HCT116 (cell line): ENCODE results near the gene KRTAP29-1. TPM values are rescaled to one million over a fixed set of nuclear protein-coding genes. Genes with fewer than 3 reads are reported as not detected.

Experiments used
- ATAC-seq: fragments of 200-7000 bp; cut with Tn5 transposase; 2 replicates; pipeline ENCODE4 v1.9.1; 2020; ENCODE audit warnings: mild to moderate bottlenecking, moderate library complexity
- BruUV-seq: library from RNA; stranded (reverse); fragments of 400-500 nt; replicated peaks from 2 replicates; lab custom pipeline; 2021; lab: Mats Ljungman, UMichigan
- CTCF ChIA-PET: fragments of 300-600 bp; sonication (Branson Sonifier 250); formaldehyde crosslinking; loops from one replicate; lab custom pipeline; 2021; ENCODE audit warnings: antibody characterized with exemption; lab: Charles Lee
- POLR2A ChIA-PET: fragments of 300-600, 350-600 bp; sonication (Branson Sonifier 250); formaldehyde crosslinking; loops from one replicate; lab custom pipeline; 2021; ENCODE audit warnings: antibody characterized with exemption; lab: Charles Lee
- RAD21 ChIA-PET, 2 experiments: fragments of 300-600 bp; sonication (Branson Sonifier 250); formaldehyde crosslinking; loops; one replicate each; lab custom pipeline; 2023; ENCODE audit warnings: low total read pairs in 2 of 2; ENCODE audit not compliant: uncharacterized antibody in 2 of 2, unreplicated experiment in 2 of 2, low non-redundant PET in 1 of 2; lab: Charles Lee
- DNase-seq: peaks from one replicate; pipeline ENCODE4 v3.0.0-alpha.2; 2010; ENCODE audit warnings: low read depth, low spot score
- H2AFZ ChIP-seq: fragments of 200-600 bp; shearing (Covaris generic), sonication (generic); 2 replicates; pipeline ENCODE4 v1.6.1; 2017; ENCODE audit warnings: low read depth, mixed run types, mixed read lengths, antibody characterized with exemption, low read length; ENCODE audit not compliant: poor library complexity, severe bottlenecking
- H3K27ac ChIP-seq: 2 replicates; pipeline ENCODE4 v1.5.1; 2012; ENCODE audit warnings: low read depth, low read length
- H3K27me3 ChIP-seq: fragments of 200-600 bp; sonication (generic); 2 replicates; pipeline ENCODE4 v1.6.1; 2016; ENCODE audit warnings: mixed run types, low read length, mixed read lengths; ENCODE audit not compliant: insufficient read depth
- H3K36me3 ChIP-seq, 2 experiments: fragments of 200-500 bp in 1 of 2; fragments of 200-600 bp in 1 of 2; sonication (Bioruptor generic) in 1 of 2; sonication (generic) in 1 of 2; 2 replicates each; pipeline versions ENCODE4 v1.5.1 to v1.6.1; 2014 to 2016; ENCODE audit warnings: low read length in 2 of 2, inconsistent platforms in 1 of 2, mixed read lengths in 1 of 2, mixed run types in 1 of 2; ENCODE audit not compliant: insufficient read depth in 2 of 2, control insufficient read depth in 1 of 2
- H3K4me1 ChIP-seq, 2 experiments: fragments of 200-600 bp in 1 of 2; sonication (generic) in 1 of 2; 2 replicates each; pipeline versions ENCODE4 v1.5.1 to v1.6.1; 2012 to 2017; ENCODE audit warnings: low read length in 2 of 2, inconsistent platforms in 1 of 2, mild to moderate bottlenecking in 1 of 2, mixed read lengths in 1 of 2, mixed run types in 1 of 2, moderate library complexity in 1 of 2; ENCODE audit not compliant: insufficient read depth in 2 of 2, control insufficient read depth in 1 of 2
- H3K4me2 ChIP-seq: fragments of 200-600 bp; sonication (generic); 2 replicates; pipeline ENCODE4 v1.6.1; 2017; ENCODE audit warnings: mixed run types, low read length, mixed read lengths
- H3K4me3 ChIP-seq, 2 experiments: fragments of 200-600 bp in 1 of 2; sonication (generic) in 1 of 2; replicated peaks in 1 of 2; 2 replicates each; pipeline ENCODE4 v1.5.1; 2011 to 2016; ENCODE audit warnings: low read length in 2 of 2, control low read depth in 1 of 2, low read depth in 1 of 2, mild to moderate bottlenecking in 1 of 2, mixed read lengths in 1 of 2, mixed run types in 1 of 2
- H3K79me2 ChIP-seq: fragments of 200-600 bp; sonication (generic); 2 replicates; pipeline ENCODE4 v1.6.1; 2017; ENCODE audit warnings: mild to moderate bottlenecking, mixed run types, low read length, moderate library complexity, mixed read lengths; ENCODE audit not compliant: insufficient read depth
- H3K9ac ChIP-seq: fragments of 200-600 bp; sonication (generic); 2 replicates; pipeline ENCODE4 v1.6.1; 2016; ENCODE audit warnings: low read length, mixed read lengths
- H3K9me2 ChIP-seq: fragments of 200-600 bp; sonication (generic), shearing (Covaris generic); 2 replicates; pipeline ENCODE4 v1.6.1; 2017; ENCODE audit warnings: mixed run types, mild to moderate bottlenecking, moderate library complexity; ENCODE audit not compliant: insufficient read depth
- H3K9me3 ChIP-seq, 2 experiments: fragments of 200-500 bp in 1 of 2; fragments of 200-600 bp in 1 of 2; sonication (Bioruptor generic) in 1 of 2; sonication (generic) in 1 of 2; 2 replicates each; pipeline ENCODE4 v1.6.1; 2014 to 2017; ENCODE audit warnings: low read length in 2 of 2, mixed read lengths in 2 of 2, inconsistent platforms in 1 of 2, low read depth in 1 of 2, mild to moderate bottlenecking in 1 of 2, mixed run types in 1 of 2, moderate library complexity in 1 of 2; ENCODE audit not compliant: control insufficient read depth in 1 of 2, insufficient read depth in 1 of 2
- H4K20me1 ChIP-seq: fragments of 200-600 bp; sonication (generic), shearing (Covaris generic); 2 replicates; pipeline ENCODE4 v1.6.1; 2017; ENCODE audit warnings: mixed run types, mild to moderate bottlenecking, moderate library complexity; ENCODE audit not compliant: insufficient read depth
- CEBPB ChIP-seq: IDR thresholded peaks from 2 replicates; pipeline ENCODE4 v1.6.1; 2012; ENCODE audit warnings: low read depth
- EGR1 ChIP-seq: IDR thresholded peaks from 2 replicates; pipeline ENCODE4 v1.6.1; 2012; ENCODE audit warnings: low read depth
- EZH2 ChIP-seq: fragments of 200-600 bp; sonication (generic); IDR thresholded peaks from 2 replicates; pipeline ENCODE4 v1.6.1; 2017; ENCODE audit warnings: antibody characterized with exemption, mixed run types
- EZH2phosphoT487 ChIP-seq: fragments of 200-600 bp; IDR thresholded peaks from 2 replicates; pipeline ENCODE4 v1.6.1; 2018; ENCODE audit warnings: antibody characterized with exemption, borderline replicate concordance
- JUND ChIP-seq: IDR thresholded peaks from 2 replicates; pipeline ENCODE4 v1.6.1; 2012
- POLR2A ChIP-seq: IDR thresholded peaks from 2 replicates; pipeline ENCODE4 v1.7.0; 2011; ENCODE audit warnings: borderline replicate concordance; ENCODE audit not compliant: insufficient read depth, insufficient read length; ENCODE audit errors: extremely low read depth
- POLR2AphosphoS5 ChIP-seq: IDR thresholded peaks from 2 replicates; pipeline ENCODE4 v1.6.1; 2011; ENCODE audit warnings: mild to moderate bottlenecking, low read depth, low read length, moderate library complexity
- RAD21 ChIP-seq: IDR thresholded peaks from 2 replicates; pipeline ENCODE4 v1.6.1; 2012; ENCODE audit warnings: low read depth, mild to moderate bottlenecking
- SIN3A ChIP-seq: IDR thresholded peaks from 2 replicates; pipeline ENCODE4 v1.6.1; 2012; ENCODE audit warnings: low read depth
- SP1 ChIP-seq: IDR thresholded peaks from 2 replicates; pipeline ENCODE4 v1.6.1; 2012; ENCODE audit warnings: low read depth
- TCF7L2 ChIP-seq: IDR thresholded peaks from 2 replicates; pipeline ENCODE4 v1.7.0; 2011; ENCODE audit warnings: borderline replicate concordance, inconsistent platforms; ENCODE audit not compliant: insufficient read depth, insufficient read length; ENCODE audit errors: extremely low read depth
- ZNF274 ChIP-seq: fragments of 200-500 bp; sonication (Bioruptor generic); IDR thresholded peaks from 2 replicates; pipeline ENCODE4 v1.6.1; 2014; ENCODE audit warnings: mild to moderate bottlenecking, low read depth, low read length, inconsistent platforms
- intact Hi-C: fragments of 100-400 bp; cut with micrococcal nuclease; formaldehyde crosslinking; loops from 2 replicates; pipeline ENCODE4 v1.10.0; 2022
- total RNA-seq: library from RNA; stranded (reverse); gene quantifications from one replicate; pipeline ENCODE4 v1.2.1, GENCODE V29; 2021; ENCODE audit not compliant: unreplicated experiment
- TF ChIP-seq, protein P1 (sequence below): IDR thresholded peaks from 2 replicates; pipeline ENCODE4 v1.6.1; 2012; ENCODE audit warnings: low read depth
- TF ChIP-seq, protein P2 (sequence below), 3 experiments: fragments of 200-600 bp in 1 of 3; sonication (generic) in 1 of 3; IDR thresholded peaks in 2 of 3; conservative IDR thresholded peaks in 1 of 3; 2 replicates each; pipeline ENCODE4 v1.5.1; 2012 to 2017; ENCODE audit warnings: low read depth in 2 of 3, low read length in 2 of 3, antibody characterized with exemption in 1 of 3, borderline replicate concordance in 1 of 3, control low read depth in 1 of 3, mild to moderate bottlenecking in 1 of 3, mixed read lengths in 1 of 3, mixed run types in 1 of 3, moderate library complexity in 1 of 3; ENCODE audit not compliant: insufficient read depth in 1 of 3
- TF ChIP-seq, protein P3 (sequence below): IDR thresholded peaks from 2 replicates; pipeline ENCODE4 v1.6.1; 2012

Gene KRTAP29-1
- total RNA-seq, 1 experiment from 2014 or later, result 0.22 TPM

DNA sequence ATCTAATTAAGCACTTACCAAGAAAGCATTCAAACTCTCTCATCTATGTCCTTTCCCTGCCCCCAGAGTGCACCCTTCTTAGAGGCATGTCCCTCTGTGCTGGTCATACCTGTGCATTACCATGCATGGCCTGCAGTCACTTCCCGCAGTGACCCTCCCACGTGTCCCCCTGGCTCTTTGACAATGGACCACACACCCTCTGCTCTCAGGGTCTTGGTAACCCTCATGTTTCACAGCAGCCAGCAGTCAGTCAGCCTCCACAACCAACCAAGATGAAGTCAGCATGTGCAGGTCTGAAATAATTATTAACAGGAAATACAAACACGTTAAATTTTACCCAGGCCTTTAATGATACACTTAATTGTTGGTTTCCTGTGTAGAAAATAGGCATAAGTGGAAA lies 37.8 kb upstream of the KRTAP29-1 start:
- ATAC-seq (no peak), DNase-seq (no peak)
- Histone ChIP-seq H3K36me3 (no peaks in the 10 kb centered on the region), H3K4me1 (peaks cover 0 to under 1% of the 10 kb centered on the region in 2 experiments; a peak in 1 of 4 replicates), H3K4me2 (no peak overlapping the region), H3K9me3 (peaks cover 3 to 9% of the 10 kb centered on the region in 2 experiments; a peak in 1 of 4 replicates), H3K27me3 (no peaks in the 10 kb centered on the region), H3K4me3 (no peak overlapping the region), H3K79me2 (no peaks in the 10 kb centered on the region), H3K9me2 (no peaks in the 10 kb centered on the region), H2AFZ (no peak overlapping the region)
- intact Hi-C loops, result no loop called here
- BruUV-seq, result no TSS peak
- CTCF ChIA-PET, result interaction anchor here (1.1 kb wide), 1 partner anchor 11 kb away, joined by 3 read pairs; no protein-coding TSS in a partner anchor
- RAD21 ChIA-PET, result no interaction called here
- TF ChIP-seq SIN3A, result no peak
- no peak for TF ChIP-seq EZH2phosphoT487
- TF ChIP-seq, protein P1, sequence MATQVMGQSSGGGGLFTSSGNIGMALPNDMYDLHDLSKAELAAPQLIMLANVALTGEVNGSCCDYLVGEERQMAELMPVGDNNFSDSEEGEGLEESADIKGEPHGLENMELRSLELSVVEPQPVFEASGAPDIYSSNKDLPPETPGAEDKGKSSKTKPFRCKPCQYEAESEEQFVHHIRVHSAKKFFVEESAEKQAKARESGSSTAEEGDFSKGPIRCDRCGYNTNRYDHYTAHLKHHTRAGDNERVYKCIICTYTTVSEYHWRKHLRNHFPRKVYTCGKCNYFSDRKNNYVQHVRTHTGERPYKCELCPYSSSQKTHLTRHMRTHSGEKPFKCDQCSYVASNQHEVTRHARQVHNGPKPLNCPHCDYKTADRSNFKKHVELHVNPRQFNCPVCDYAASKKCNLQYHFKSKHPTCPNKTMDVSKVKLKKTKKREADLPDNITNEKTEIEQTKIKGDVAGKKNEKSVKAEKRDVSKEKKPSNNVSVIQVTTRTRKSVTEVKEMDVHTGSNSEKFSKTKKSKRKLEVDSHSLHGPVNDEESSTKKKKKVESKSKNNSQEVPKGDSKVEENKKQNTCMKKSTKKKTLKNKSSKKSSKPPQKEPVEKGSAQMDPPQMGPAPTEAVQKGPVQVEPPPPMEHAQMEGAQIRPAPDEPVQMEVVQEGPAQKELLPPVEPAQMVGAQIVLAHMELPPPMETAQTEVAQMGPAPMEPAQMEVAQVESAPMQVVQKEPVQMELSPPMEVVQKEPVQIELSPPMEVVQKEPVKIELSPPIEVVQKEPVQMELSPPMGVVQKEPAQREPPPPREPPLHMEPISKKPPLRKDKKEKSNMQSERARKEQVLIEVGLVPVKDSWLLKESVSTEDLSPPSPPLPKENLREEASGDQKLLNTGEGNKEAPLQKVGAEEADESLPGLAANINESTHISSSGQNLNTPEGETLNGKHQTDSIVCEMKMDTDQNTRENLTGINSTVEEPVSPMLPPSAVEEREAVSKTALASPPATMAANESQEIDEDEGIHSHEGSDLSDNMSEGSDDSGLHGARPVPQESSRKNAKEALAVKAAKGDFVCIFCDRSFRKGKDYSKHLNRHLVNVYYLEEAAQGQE, result no peak
- TF ChIP-seq ZNF274, result no peak
- no peak for TF ChIP-seq RAD21
- TF ChIP-seq, protein P2, sequence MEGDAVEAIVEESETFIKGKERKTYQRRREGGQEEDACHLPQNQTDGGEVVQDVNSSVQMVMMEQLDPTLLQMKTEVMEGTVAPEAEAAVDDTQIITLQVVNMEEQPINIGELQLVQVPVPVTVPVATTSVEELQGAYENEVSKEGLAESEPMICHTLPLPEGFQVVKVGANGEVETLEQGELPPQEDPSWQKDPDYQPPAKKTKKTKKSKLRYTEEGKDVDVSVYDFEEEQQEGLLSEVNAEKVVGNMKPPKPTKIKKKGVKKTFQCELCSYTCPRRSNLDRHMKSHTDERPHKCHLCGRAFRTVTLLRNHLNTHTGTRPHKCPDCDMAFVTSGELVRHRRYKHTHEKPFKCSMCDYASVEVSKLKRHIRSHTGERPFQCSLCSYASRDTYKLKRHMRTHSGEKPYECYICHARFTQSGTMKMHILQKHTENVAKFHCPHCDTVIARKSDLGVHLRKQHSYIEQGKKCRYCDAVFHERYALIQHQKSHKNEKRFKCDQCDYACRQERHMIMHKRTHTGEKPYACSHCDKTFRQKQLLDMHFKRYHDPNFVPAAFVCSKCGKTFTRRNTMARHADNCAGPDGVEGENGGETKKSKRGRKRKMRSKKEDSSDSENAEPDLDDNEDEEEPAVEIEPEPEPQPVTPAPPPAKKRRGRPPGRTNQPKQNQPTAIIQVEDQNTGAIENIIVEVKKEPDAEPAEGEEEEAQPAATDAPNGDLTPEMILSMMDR (IDR thresholded peaks at IDR 0.05 in 2 of 3, conservative IDR thresholded peaks at IDR 0.05 in 1 of 3; ENCODE audit: borderline replicate concordance in 1 of 3, insufficient read depth in 1 of 3, low read depth in 2 of 3, low read length in 2 of 3), result no peak
- no peak for TF ChIP-seq SP1
- TF ChIP-seq JUND, result no peak
- TF ChIP-seq CEBPB, result no peak
- no peak for TF ChIP-seq EZH2
- no peak for TF ChIP-seq POLR2AphosphoS5
- no peak for TF ChIP-seq EGR1
- TF ChIP-seq POLR2A, result no peak
- TF ChIP-seq TCF7L2, result no peak
- TF ChIP-seq, protein P3, sequence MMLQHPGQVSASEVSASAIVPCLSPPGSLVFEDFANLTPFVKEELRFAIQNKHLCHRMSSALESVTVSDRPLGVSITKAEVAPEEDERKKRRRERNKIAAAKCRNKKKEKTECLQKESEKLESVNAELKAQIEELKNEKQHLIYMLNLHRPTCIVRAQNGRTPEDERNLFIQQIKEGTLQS, result no peak
- TF ChIP-seq, all 23 proteins: peak for 0
- H3K9ac ChIP-seq, result no peak overlapping the region
- POLR2A ChIA-PET, result no interaction called here
- no peaks in the 10 kb centered on the region for H4K20me1 ChIP-seq
- H3K27ac ChIP-seq, result no peak overlapping the region
